Stimulated activated CD8-positive, alpha-beta memory T cell treated with anti-CD3 and anti-CD28 coated beads, Interleukin-4, amount 100 ng/mL, for 1 hour (primary cell): ENCODE data around the gene FUT8.

Source experiments
- DNase-seq, 2 donors: peaks; one replicate each; pipeline ENCODE4 v3.0.0-alpha.2; 2020; ENCODE audit warnings: low read depth in 2 of 2, low spot score in 1 of 2

Gene FUT8

GRCh38 chr14:65769151-65769550, 356.6 kb downstream of the FUT8 start:
- DNase-seq = no peak

- no peak for DNase-seq
Measured at GRCh38 chr14:65770681-65771080, 358.2 kb downstream of the FUT8 start.

- DNase-seq = no peak
Measured at GRCh38 chr14:65771271-65771670, 358.7 kb downstream of the FUT8 start.

- DNase-seq = no peak
Measured at GRCh38 chr14:65772466-65772865, 359.9 kb downstream of the FUT8 start.

GRCh38 chr14:65772921-65773574, 360.5 kb downstream of the FUT8 start:
- no peak for DNase-seq

- no peak for DNase-seq
Measured at GRCh38 chr14:65774041-65774440, 361.5 kb downstream of the FUT8 start.

- no peak for DNase-seq
Measured at GRCh38 chr14:65776193-65776852, 363.8 kb downstream of the FUT8 start.

- DNase-seq = no peak
Measured at GRCh38 chr14:65780566-65780965, 368.0 kb downstream of the FUT8 start.

GRCh38 chr14:65783101-65783500, 370.6 kb downstream of the FUT8 start:
- no peak for DNase-seq

GRCh38 chr14:65783576-65783975, 371.0 kb downstream of the FUT8 start:
- no peak for DNase-seq

GRCh38 chr14:65784574-65784973, 372.0 kb downstream of the FUT8 start:
- DNase-seq = no peak

- DNase-seq = no peak
Measured at GRCh38 chr14:65787461-65787860, 374.9 kb downstream of the FUT8 start.

- DNase-seq = no peak
Measured at GRCh38 chr14:65788876-65789275, 376.3 kb downstream of the FUT8 start.

GRCh38 chr14:65789363-65789762, 376.8 kb downstream of the FUT8 start:
- DNase-seq = no peak

- no peak for DNase-seq
Measured at GRCh38 chr14:65790172-65790815, 377.8 kb downstream of the FUT8 start.

GRCh38 chr14:65791191-65791981, 378.9 kb downstream of the FUT8 start:
- DNase-seq = no peak

GRCh38 chr14:65792208-65792905, 379.8 kb downstream of the FUT8 start:
- no peak for DNase-seq
